Epithelial cell of proximal tubule (primary cell): Measurements from ENCODE around the gene AQP5. TPM values are rescaled to one million over a fixed set of nuclear protein-coding genes. Genes with fewer than 3 reads are reported as not detected.

Experiments used
- DNase-seq: peaks from one replicate; pipeline ENCODE4 v3.0.0-alpha.2; 2011; ENCODE audit warnings: low read depth
- H3K4me3 ChIP-seq: 2 replicates; pipeline ENCODE4 v1.5.1; 2011; ENCODE audit warnings: low read depth, mild to moderate bottlenecking, low read length
- CTCF ChIP-seq: conservative IDR thresholded peaks from 2 replicates; pipeline ENCODE4 v1.5.1; 2012; ENCODE audit warnings: low read depth, mild to moderate bottlenecking, low read length
- total RNA-seq: library from RNA; depleted of rRNA; stranded (reverse); fragments of >200 nt; gene quantifications from 2 replicates; pipeline ENCODE4 v1.2.3, GENCODE V29; 2015

Gene AQP5
- total RNA-seq, 1 donor from 2014 or later: not detected

GRCh38 chr12:49924628-49925246 is 36.9 kb upstream of the AQP5 start:
- no peak overlapping the region for H3K4me3 ChIP-seq

GRCh38 chr12:49925433-49926204 is 36.1 kb upstream of the AQP5 start:
- H3K4me3 ChIP-seq: no peak overlapping the region
- no peak for TF ChIP-seq CTCF
- DNase-seq: no peak

More at GRCh38 chr12:49924628-49925246, 36.9 kb upstream of the AQP5 start:
- DNase-seq: no peak
- no peak for TF ChIP-seq CTCF

- no peak overlapping the region for H3K4me3 ChIP-seq
- TF ChIP-seq CTCF: no peak
- no peak for DNase-seq
Measured at GRCh38 chr12:49928471-49928870, 33.2 kb upstream of the AQP5 start.

GRCh38 chr12:49929581-49929980 is 32.1 kb upstream of the AQP5 start:
- DNase-seq: no peak
- H3K4me3 ChIP-seq: no peak overlapping the region
- TF ChIP-seq CTCF: no peak

- H3K4me3 ChIP-seq: no peak overlapping the region
- TF ChIP-seq CTCF: no peak
- DNase-seq: peak; percentile 31
Measured at GRCh38 chr12:49930515-49931288, 31.0 kb upstream of the AQP5 start.

- no peak overlapping the region for H3K4me3 ChIP-seq
- no peak for TF ChIP-seq CTCF
- DNase-seq: no peak
Measured at GRCh38 chr12:49932023-49932422, 29.6 kb upstream of the AQP5 start.
